Testis (tissue), 2 donors: ENCODE measurements around the gene GAB2.

Experiments
- CTCF ChIP-seq, 3 experiments: fragments of 450-650 bp in 2 of 3; fragments of 200-600 bp in 1 of 3; sonication (generic) in 1 of 3; IDR thresholded peaks; one replicate each; pipeline ENCODE4 v1.5.1; 2016 to 2019; ENCODE audit warnings: antibody characterized with exemption in 3 of 3, mild to moderate bottlenecking in 2 of 3, moderate library complexity in 1 of 3
- POLR2A ChIP-seq: fragments of 450-650 bp; IDR thresholded peaks from one replicate; pipeline ENCODE4 v1.6.1; 2017; ENCODE audit warnings: antibody characterized with exemption, mild to moderate bottlenecking, moderate library complexity

DNA sequence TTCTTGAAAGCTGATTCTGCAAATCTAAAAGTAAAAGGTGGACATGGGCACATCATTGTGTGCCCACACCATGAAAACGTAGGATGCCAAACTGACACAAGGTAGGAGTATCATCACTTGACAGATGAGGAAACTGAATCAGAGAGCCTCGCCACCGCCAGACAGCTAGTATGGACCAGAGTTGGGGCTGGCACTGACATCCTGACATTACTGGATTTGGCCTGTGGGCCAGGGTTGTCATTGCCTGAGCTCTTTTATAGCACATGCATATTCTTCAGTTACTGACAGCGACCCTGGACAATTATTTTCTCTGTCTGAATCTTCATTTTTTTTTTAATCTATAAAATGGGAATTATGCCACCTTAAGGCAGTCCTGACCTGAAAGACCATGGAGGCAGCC, 212.4 kb downstream of the GAB2 start:
- TF ChIP-seq CTCF (IDR thresholded peaks at IDR 0.05) (no peak), POLR2A (no peak)
